ENCODE data around the gene DDR2. TPM values are rescaled to one million over a fixed set of nuclear protein-coding genes. Genes with fewer than 3 reads are reported as not detected.
A peak's percentile ranks its signal among the peaks of the same experiment; 100 is the strongest.

The DDR2 gene
- total RNA-seq, 1 experiment from 2014 or later: 0.77 TPM

DNA sequence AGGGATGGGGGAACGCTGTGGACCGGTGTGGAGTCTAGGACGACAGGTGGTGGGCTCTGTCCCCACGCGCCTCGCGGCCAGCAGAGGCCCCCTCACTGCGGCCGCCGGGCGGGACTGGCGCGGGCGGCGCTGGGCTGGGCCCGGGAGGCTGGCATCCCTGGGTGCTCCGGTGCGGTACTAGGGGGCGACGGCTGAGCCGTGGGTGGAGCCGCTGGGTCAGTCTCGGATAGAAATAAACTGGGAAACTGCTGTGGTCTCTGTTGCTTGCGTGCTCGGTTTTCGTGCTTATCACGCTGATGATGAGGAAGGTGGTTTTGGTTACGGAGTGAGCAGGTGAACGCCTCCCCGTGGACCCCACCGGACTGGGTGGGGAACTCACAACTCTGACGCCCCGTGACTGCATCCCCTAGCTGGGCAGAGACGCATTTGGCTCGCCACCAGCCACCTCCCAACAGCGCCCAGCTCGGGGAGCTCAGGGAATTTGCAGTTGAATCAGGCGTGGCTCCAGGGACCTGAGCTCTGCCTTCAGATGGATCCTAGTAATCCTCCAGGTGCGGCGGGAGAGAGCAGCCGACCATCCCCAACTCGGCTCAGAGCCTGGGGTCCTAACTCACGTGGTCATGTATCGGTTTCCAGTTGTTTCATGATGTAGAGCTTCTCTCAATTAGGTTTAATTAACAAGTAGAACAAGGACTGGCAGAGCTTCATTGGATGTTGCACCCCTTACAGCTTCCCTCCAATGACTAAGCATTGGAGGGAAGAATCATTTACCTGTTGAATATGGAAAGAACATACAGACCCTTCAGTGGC lies 190.3 kb downstream of the DDR2 start:
- H3K9ac ChIP-seq (ENCODE audit: low read length): no peak overlapping the region
- H3K9me3 ChIP-seq (ENCODE audit: low read length): no peaks in the 10 kb centered on the region
- H3K4me1 ChIP-seq (ENCODE audit: insufficient read depth, low read length): peaks cover 17% of the 10 kb centered on the region
- no peaks in the 10 kb centered on the region for H3F3A ChIP-seq (ENCODE audit: low read length, unreplicated experiment)
- peak overlapping the region; percentile 68 for H3K4me3 ChIP-seq (ENCODE audit: low read length)
- ChIA-PET CTCF (no interaction called here), POLR2A (ENCODE audit: unreplicated experiment) (no interaction called here)
- H3K9me2 ChIP-seq (replicated peaks; ENCODE audit: low read length): no peaks in the 10 kb centered on the region
- no peaks in the 10 kb centered on the region for H4K20me1 ChIP-seq (ENCODE audit: low read length)
- ATAC-seq (peak; percentile 56), DNase-seq (peak; percentile 42)
- no peaks in the 10 kb centered on the region for H3K36me3 ChIP-seq (ENCODE audit: low read depth, low read length)
- intact Hi-C loops (cut with micrococcal nuclease): no loop called here
- H3K4me2 ChIP-seq (ENCODE audit: low read length): peak overlapping the region; percentile 79
- no peak for TF ChIP-seq EZH2phosphoT487 (IDR thresholded peaks at IDR 0.05; ENCODE audit: borderline replicate concordance, low read length)
- TF ChIP-seq, protein P1, sequence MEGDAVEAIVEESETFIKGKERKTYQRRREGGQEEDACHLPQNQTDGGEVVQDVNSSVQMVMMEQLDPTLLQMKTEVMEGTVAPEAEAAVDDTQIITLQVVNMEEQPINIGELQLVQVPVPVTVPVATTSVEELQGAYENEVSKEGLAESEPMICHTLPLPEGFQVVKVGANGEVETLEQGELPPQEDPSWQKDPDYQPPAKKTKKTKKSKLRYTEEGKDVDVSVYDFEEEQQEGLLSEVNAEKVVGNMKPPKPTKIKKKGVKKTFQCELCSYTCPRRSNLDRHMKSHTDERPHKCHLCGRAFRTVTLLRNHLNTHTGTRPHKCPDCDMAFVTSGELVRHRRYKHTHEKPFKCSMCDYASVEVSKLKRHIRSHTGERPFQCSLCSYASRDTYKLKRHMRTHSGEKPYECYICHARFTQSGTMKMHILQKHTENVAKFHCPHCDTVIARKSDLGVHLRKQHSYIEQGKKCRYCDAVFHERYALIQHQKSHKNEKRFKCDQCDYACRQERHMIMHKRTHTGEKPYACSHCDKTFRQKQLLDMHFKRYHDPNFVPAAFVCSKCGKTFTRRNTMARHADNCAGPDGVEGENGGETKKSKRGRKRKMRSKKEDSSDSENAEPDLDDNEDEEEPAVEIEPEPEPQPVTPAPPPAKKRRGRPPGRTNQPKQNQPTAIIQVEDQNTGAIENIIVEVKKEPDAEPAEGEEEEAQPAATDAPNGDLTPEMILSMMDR (conservative IDR thresholded peaks at IDR 0.05; ENCODE audit: low read depth, low read length): 0 out of 2 replicates have a peak, but pooled peaks have one; percentile 10
- no TSS peak for BruUV-seq (replicated peaks)
- H2AFZ ChIP-seq (ENCODE audit: low read length): peak overlapping the region; percentile 89
- no peaks in the 10 kb centered on the region for H3K79me2 ChIP-seq (ENCODE audit: low read length)
- no peaks in the 10 kb centered on the region for H3K27me3 ChIP-seq (ENCODE audit: low read length)
- no peak overlapping the region for H3K27ac ChIP-seq (ENCODE audit: low read length)

DNA sequence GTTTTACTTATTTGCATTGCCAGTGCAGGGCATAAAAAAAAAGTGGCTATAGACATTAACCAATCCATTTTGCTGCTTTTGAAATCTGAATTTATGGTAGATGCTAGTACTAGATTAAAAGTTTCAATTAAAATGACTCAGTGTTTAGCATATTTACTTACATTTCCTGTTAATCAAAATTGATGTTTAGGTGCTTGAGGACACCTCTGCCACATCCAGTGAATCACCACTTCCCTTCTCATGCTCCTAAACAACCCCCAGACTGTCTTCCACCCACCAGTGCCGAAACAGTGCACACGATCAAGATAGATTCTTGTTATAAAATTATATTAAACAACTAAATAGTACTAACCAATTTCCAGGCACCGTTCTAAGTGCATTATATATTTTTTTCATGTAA lies 191.0 kb downstream of the DDR2 start:
- Histone ChIP-seq H3K79me2 (ENCODE audit: low read length) (no peaks in the 10 kb centered on the region), H3F3A (ENCODE audit: low read length, unreplicated experiment) (no peaks in the 10 kb centered on the region), H3K4me2 (ENCODE audit: low read length) (peak overlapping the region; percentile 79), H3K27ac (ENCODE audit: low read length) (no peak overlapping the region), H3K9me2 (replicated peaks; ENCODE audit: low read length) (peaks cover under 1% of the 10 kb centered on the region; the same call in 1 of the 2 replicates), H4K20me1 (ENCODE audit: low read length) (no peaks in the 10 kb centered on the region), H3K4me1 (ENCODE audit: insufficient read depth, low read length) (peaks cover 17% of the 10 kb centered on the region), H3K27me3 (ENCODE audit: low read length) (no peaks in the 10 kb centered on the region), H3K4me3 (ENCODE audit: low read length) (peak overlapping the region; percentile 68), H3K9me3 (ENCODE audit: low read length) (no peaks in the 10 kb centered on the region), H2AFZ (ENCODE audit: low read length) (peak overlapping the region; percentile 89), H3K36me3 (ENCODE audit: low read depth, low read length) (no peaks in the 10 kb centered on the region), H3K9ac (ENCODE audit: low read length) (no peak overlapping the region)
- TF ChIP-seq EZH2phosphoT487 (IDR thresholded peaks at IDR 0.05; ENCODE audit: borderline replicate concordance, low read length) (no peak), EZH2 (IDR thresholded peaks at IDR 0.05; ENCODE audit: low read length, unreplicated experiment) (no peak)
- TF ChIP-seq, protein P1 (conservative IDR thresholded peaks at IDR 0.05; ENCODE audit: low read depth, low read length): no peak
- ChIA-PET CTCF (no interaction called here), POLR2A (ENCODE audit: unreplicated experiment) (no interaction called here)
- DNase-seq (peak; percentile 22), ATAC-seq (peak; percentile 52)
- intact Hi-C loops (cut with micrococcal nuclease): no loop called here
- no TSS peak for BruUV-seq (replicated peaks)

Measured in PC-3 (cell line).